Activated T-cell treated with anti-CD3 and anti-CD28 coated beads for 24 hours (primary cell): ENCODE measurements around the gene PODXL.

Experiments
- DNase-seq: peaks from one replicate; pipeline ENCODE4 v3.0.0-alpha.2; 2020; ENCODE audit warnings: low read depth

PODXL gene

GRCh38 chr7:131564640-131565039, 8.2 kb upstream of the PODXL start:
- no peak for DNase-seq

- no peak for DNase-seq
These were observed 7.5 kb upstream of the PODXL start for GRCh38 chr7:131563918-131564317.

- no peak for DNase-seq
These were observed 6.5 kb upstream of the PODXL start for GRCh38 chr7:131562941-131563340.

DNA sequence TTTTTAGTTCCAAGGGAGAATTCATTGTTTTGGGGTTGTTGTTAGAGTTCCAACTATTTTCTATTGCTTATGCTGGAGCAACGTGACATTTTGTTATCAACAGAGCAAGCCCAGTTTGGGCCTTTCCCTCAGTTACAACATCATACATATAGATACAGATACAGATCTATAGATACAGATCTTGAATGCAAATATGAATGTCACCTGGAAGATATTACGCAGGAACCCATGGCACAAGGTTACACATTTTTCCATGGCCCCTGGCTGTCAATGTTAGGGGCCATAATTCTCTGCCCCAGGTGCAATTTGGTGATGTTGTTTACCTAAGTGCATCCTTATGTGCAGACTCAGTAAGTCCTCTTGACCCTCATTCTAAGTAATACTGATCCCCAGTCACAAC, 3.6 kb upstream of the PODXL start:
- no peak for DNase-seq

GRCh38 chr7:131557652-131558385, 1.4 kb upstream of the PODXL start:
- DNase-seq, result no peak

GRCh38 chr7:131556909-131557651, 652 bp upstream of the PODXL start:
- no peak for DNase-seq

- DNase-seq, result no peak
These were observed 826 bp downstream of the PODXL start for GRCh38 chr7:131555552-131556052.

GRCh38 chr7:131554880-131555516, 1.4 kb downstream of the PODXL start:
- no peak for DNase-seq

GRCh38 chr7:131553931-131554330, 2.5 kb downstream of the PODXL start:
- no peak for DNase-seq

DNA sequence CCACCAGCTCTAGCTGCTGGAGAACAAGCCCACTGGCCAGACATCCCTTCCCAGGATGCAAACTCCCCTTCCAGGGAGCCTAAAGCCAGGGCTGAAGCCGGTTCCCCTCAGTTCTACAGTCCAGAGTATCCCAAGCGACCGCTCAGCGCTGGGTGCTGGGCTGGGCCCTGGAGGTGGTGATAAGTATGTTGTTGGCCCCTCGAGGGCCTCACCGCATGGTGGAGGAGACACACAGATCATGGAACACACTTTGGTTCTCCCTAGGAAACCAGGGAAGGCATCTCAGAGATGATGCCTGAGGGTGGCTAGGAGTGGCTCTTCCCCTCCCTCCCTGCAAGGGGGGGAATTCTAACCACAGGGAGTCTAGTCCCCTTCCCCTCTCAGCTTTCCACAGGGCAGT, 4.4 kb downstream of the PODXL start:
- no peak for DNase-seq

GRCh38 chr7:131550846-131551245, 5.6 kb downstream of the PODXL start:
- DNase-seq, result no peak

DNA sequence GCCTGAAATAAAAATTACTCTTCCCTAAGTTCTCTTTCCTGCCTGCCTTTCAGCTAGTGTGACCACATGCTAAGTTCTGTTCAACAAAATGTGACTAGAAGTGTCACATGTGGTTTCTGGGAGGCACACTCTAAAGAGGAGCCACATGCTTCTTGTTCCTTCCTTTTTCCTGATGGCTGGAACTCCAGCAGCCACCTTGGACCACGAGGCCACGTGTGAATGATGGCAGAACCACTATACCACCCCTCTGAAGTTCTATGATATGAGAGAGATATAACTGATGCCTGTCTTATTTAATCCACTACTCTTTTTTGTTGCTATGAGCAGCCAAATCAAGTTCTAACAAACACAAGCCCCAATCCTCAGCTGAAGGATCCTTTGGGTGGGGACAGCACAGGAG, 8.1 kb downstream of the PODXL start:
- no peak for DNase-seq

- DNase-seq, result no peak
These were observed 8.8 kb downstream of the PODXL start for GRCh38 chr7:131547589-131547988.

GRCh38 chr7:131546583-131547141, 9.8 kb downstream of the PODXL start:
- DNase-seq, result peak; percentile 27

GRCh38 chr7:131546126-131546525, 10.3 kb downstream of the PODXL start:
- no peak for DNase-seq

DNA sequence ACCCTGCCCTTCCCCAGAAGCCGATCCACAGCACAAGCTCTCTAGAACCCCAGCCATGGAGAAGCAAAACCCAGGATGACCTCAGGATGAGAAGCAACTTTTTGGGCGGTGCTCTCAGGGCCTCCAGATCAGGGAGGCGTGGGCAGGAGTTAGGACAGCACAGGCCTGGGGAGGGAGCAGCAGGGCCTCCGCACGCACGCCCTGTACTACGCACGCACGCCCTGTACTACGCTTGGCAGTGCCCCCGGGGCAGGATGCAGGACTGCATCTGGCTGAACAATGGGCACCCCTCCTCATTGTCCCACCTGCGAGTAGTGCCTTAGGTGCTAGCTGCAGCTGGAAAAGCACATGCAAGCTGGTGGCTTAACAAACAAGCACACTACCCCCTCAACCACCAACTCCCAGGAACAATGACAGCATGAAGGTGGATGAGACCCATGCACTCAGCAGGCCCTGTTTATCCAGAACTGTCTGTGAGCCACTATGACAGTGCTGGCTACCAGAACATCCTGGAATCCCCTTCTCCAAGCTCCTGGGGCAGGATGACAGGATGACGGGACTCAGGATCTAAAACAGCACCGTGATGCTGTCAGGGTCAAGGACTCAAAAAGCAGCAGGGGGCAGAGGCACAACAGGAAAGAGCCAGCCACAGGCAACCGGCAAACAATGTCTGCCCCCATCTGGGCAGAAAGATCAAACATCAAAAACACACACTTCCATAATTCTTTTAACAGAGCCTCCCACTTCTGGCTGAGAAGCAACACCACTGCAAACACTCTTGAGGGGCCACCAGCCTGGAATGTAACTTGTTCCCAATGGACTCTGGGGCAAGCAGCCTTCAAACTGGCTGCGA, 11.8 kb downstream of the PODXL start:
- DNase-seq, result no peak

GRCh38 chr7:131544021-131544420, 12.4 kb downstream of the PODXL start:
- DNase-seq, result no peak

DNA sequence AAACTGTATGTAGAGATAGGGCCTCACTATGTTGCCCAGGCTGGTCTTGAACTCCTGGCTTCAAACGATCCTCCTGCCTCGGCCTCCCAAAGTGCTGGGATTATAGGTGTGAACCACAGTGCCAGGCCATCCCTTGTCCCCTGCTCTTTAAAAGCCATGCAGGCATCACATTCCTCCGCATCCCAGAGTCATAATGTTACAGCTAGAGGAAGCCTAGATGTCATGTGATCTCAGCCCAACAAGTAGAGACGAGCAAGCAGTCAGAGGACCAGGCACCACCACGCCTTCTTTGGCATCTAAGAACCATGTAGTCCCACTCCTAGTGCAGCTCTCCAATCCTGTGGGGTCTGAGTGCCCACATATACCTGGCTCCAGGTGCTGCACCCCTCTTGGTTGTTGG, 13.1 kb downstream of the PODXL start:
- no peak for DNase-seq

- DNase-seq, result no peak
These were observed 15.8 kb downstream of the PODXL start for GRCh38 chr7:131540491-131541162.

DNA sequence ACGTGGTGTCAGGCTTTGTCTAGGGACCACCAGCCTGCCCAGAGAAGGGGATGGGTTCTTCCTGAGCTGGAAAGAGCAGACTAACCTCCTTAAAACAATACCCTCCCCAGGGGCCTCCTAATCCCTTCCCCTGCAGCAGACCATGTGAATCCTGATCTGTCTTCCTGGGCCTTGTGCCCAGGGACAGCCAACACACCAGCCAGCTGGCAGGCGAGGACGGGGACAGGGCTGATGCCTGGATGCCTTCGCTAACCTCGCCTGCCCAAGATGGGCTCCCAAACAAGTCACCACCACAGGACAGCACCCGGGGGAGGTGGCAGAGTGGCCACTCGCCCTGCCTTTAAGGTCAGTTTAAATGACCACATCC, 17.6 kb downstream of the PODXL start:
- DNase-seq, result no peak
